GM08714 (cell line): Measurements from ENCODE around the gene SCAMP2.

ENCODE experiments used
- H3K4me3 ChIP-seq: fragments of 200-500 bp; sonication (Bioruptor generic); 2 replicates; pipeline ENCODE4 v1.5.1; 2014; ENCODE audit warnings: mild to moderate bottlenecking, low read length, inconsistent platforms
- ZNF274 ChIP-seq: IDR thresholded peaks from 2 replicates; pipeline ENCODE4 v1.6.1; 2012; ENCODE audit warnings: mild to moderate bottlenecking, low read depth, low read length

Gene SCAMP2

DNA sequence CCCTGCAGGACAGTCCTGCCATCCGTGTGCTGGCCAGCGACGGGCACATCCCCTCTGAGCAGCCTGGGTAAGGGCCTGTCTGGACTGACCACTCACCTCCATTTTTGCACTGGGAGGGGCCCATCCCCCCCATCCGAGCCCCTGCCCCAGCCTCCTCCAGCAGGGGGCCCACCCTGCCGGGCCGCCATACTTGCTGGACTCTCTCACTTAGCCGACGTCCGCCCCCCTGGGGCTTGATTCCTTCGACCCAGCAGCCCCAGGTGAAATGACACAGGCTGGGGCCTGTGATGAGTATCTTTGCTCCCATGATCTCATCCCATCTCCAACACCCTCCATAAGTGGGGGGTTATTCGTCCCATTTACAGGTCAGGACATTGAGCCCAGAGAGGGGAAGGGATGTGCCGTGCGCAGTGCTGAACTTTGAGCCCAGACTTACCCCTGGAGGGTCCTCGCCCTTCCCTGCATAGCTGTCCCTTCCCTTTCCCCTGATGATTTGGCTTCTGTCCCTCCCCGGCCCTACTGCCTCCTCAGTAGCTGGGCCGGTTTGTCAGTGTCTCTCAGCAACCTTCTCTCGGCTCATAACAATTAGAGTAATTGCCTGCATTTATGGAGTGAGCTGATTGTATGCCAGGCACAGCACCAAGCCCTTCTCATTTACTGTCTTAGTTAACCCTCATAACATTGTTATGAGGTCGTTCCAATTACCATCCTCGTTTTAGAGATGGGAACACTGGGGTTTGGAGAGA lies 56.4 kb downstream of the SCAMP2 start:
- H3K4me3 ChIP-seq, result no peak overlapping the region
- no peak for TF ChIP-seq ZNF274

DNA sequence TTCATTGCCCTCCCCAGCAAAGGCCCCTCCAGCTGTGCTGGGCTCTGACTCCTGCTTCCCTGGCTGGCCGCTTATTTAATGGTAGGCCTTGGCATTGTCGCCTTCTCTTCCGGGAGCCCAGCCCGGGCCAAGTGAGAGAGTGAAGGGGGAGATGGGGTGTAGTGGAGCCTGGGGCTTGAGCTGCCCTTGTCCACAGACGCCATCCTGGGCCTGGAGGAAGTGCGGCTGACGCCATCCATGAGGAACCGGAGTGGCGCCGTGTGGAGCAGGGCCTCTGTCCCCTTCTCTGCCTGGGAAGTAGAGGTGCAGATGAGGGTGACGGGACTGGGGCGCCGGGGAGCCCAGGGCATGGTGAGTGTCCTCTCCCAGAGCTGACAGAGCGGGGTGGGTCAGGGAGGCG lies 57.2 kb downstream of the SCAMP2 start:
- no peak for TF ChIP-seq ZNF274
- H3K4me3 ChIP-seq, result no peak overlapping the region

DNA sequence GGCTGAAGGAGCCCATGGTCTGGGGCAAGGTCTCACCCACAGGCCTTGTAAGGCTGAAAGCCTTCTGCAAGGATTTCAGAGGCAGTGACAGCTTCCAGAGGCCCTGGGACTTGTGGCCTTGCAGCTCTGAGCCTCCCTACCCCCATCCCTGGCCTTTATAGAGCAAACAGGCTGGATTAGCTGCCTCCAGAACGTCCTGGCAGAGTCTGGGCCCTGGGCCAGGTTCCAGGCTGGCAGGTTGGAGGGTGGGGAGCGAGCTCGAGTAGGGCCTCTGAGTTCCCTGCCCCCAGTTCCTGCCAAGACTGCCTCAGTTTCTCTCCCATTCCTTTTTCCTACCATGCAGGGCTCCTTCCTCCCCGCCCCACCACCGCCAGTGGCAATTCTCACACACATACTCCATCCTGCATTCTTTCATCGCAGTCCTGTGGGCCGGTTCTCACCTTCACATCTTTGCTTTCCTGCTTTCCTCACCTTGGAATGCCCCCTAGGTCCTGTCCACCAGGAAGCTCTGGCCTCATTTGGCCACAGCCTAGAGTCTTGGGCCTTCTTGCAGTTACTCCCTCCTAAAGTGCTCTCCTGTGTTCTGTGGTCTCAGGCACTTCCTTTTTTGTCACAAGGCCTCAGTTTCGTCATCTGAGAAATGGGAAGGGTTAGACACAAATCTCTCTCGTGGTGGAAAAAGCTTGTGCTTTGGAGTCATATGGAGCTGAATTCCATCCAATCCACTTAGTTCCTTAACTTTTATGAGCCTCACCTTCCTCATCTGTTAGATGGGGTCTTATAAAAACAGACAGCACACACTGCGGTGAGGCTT lies 57.8 kb downstream of the SCAMP2 start:
- no peak overlapping the region for H3K4me3 ChIP-seq
- TF ChIP-seq ZNF274, result no peak

DNA sequence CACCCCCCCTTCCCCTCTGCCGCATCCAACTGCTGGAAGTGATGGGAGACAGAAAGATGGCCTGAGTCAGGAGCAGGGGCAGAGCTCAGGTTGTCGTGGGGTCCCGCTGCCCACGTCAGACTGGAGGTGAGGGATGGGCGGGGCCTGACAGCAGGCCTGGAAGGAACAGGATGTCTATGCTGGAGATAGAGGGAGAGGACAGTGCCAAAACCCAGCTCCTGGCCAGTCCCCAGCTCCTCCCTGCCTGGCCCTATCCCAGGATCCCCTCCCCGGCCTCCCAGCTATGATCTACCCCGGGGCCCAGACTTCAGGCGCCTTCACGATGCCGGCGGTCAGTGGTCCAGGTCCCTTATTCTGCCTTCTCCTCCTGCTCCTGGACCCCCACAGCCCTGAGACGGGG lies 60.6 kb downstream of the SCAMP2 start, which contains the start of gene LMAN1L:
Gene LMAN1L, plus strand, starts transcription at position 303 of the 400 bp plus-strand sequence. Its CDS starts 20 bp downstream, at position 323.
- TF ChIP-seq ZNF274, result no peak
- no peak within 1 kb of the TSS for H3K4me3 ChIP-seq

DNA sequence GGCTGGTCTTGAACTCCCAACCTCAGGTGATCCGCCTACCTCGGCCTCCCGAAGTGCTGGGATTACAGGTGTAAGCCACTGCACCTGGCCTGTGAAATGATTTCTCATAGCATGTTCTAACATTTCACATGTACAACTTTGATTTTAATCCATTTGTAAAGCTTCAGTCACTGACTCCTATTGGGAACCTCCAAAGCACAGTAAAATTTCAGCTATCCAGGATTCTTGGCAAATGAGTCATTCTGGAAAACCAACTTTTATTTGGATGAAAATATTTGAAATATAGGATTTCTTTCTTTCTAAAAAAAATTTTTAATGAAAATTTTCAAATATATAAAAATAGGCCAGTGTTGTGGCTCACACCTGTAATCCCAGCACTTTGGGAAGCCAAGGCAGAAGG lies 63.2 kb downstream of the SCAMP2 start:
- H3K4me3 ChIP-seq, result no peak overlapping the region
- no peak for TF ChIP-seq ZNF274

DNA sequence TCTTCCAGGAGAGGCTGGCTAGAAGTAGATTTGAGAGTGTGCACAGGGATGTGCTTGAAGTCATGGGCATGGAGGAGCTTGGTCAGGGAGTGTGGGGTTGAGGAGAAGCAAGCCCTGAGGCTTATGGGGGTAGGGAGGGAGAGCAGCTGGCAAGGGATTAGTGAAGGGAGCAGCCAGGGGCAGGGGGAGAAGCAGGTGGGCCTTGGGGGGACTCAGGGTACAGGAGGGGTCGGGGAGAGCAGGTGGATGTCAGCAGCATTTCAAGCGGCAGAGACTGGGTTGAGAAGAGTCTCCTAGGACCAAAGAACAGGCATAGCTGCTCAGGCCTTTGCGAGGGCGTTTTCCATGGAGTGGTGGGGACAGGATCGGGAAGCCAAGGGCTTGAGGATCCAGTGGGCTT lies 63.9 kb downstream of the SCAMP2 start:
- no peak overlapping the region for H3K4me3 ChIP-seq
- TF ChIP-seq ZNF274, result no peak

DNA sequence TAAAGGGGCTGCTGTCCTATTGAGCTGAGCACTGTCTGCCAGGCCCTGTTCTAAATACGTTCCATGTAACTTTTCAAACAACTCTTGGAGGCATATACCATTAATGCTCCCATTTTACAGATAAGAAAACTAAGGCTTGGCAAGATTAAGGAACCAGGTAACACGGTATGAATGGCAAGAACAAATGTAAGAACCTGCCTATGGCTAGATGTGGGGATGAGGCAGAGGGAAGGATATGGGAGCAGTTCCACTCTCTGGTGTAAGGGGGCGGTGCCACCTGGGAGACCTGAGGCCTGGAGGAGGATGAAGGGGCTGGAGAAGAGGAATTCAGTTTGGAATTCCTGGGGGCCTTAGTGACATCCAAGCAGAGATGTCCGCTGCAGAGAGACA lies 64.3 kb downstream of the SCAMP2 start:
- no peak overlapping the region for H3K4me3 ChIP-seq
- no peak for TF ChIP-seq ZNF274

DNA sequence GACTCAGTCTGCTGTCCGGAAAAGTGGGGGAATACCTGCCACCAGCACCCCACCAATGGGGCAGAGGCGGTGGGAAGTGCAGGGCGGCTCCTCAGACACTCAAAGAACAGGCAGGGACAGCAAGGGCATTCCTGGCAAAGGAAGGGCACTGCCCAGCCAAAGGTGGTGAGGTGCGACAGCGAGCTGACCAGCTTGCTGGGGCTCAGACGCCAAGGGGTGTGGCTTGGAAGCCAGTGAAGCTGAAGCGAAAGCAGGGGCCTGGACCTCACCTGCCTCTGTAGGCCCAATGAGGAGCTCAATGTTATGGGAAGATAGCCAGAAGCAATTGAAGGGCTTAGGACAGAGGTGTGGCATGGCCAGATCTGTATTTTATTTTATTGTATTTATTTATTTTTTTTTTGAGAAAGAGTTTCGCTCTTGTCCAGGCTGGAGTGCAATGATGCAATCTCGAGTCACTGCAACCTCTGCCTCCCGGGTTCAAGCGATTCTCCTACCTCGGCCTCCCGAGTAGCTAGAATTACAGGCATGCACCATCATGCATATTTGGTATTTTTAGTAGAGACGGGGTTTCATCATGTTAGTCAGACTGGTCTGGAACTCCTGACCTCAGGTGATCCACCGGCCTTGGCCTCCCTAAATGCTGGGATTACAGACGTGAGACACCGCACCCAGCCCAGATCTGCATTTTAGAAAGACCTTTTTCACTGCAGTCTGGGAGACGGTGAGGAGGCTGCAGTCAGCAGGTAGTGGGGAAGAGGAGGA lies 64.9 kb downstream of the SCAMP2 start:
- TF ChIP-seq ZNF274, result no peak

DNA sequence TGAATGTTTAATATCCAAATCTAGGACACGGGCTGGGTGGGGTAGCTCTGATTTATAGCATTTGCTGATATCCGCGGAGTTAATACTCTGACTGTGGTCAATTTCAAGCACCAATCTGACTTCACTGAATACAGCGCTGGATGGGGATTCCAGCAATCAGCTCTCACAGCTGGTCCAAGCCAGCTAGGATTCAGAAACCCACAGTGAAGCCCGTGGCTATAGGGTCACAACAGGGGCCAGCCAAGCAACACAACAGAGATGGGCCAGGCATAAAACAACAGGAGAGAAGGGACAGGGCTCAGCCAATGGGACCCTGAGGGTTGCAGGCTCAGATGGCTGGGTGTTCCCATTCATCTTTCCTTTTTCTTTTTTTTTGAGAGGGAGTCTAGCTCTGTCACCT lies 65.9 kb downstream of the SCAMP2 start:
- TF ChIP-seq ZNF274, result no peak
- H3K4me3 ChIP-seq, result no peak overlapping the region

More for the DNA sequence above, 64.9 kb downstream of the SCAMP2 start:
- no peak overlapping the region for H3K4me3 ChIP-seq

DNA sequence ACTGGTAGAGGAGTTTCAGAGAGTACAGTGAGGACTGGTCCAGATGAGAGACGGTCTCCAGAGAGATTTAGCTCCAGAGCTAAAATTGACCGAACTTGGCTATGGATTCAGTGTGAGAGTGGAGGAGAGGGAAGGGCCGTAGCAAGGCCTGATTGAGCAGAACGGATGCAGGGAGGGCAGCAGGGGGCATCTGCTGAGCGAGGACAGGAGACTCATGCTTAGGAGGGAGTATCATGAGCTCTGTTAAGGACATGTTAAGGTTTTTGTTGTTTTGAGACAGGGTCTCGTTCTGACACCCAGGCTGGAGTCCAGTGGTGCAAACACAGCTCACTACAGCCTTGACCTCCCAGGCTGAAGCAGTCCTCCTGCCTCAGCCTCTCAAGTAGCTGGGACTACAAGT lies 68.2 kb downstream of the SCAMP2 start:
- TF ChIP-seq ZNF274, result no peak
- no peak overlapping the region for H3K4me3 ChIP-seq

DNA sequence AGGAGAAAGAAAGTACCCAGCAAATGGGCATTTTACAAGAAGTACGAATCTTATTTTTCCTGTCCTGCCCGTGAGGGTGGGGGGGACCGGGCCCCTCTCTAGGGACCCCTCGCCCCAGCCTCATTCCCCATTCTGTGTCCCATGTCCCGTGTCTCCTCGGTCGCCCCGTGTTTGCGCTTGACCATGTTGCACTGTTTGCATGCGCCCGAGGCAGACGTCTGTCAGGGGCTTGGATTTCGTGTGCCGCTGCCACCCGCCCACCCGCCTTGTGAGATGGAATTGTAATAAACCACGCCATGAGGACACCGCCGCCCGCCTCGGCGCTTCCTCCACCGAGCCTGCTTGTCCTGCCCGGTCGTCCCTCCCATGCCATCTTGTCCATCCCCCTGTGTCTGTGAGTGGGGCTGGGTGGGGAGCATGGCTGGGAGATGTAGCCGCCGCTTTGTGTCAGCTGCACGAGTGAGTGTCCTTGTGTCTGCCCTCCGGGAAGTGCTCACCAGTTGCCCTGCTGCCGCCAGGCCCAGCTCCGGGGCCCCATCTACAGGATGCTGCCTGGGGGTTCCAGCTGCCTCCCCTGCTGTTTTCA lies 70.2 kb downstream of the SCAMP2 start:
- TF ChIP-seq ZNF274, result no peak
- H3K4me3 ChIP-seq, result no peak overlapping the region

DNA sequence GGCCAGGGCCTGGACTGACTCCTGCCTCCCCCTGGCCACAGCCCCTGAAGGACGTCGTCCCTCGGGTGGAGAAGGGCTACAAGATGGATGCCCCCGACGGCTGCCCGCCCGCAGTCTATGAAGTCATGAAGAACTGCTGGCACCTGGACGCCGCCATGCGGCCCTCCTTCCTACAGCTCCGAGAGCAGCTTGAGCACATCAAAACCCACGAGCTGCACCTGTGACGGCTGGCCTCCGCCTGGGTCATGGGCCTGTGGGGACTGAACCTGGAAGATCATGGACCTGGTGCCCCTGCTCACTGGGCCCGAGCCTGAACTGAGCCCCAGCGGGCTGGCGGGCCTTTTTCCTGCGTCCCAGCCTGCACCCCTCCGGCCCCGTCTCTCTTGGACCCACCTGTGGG lies 70.9 kb downstream of the SCAMP2 start:
- TF ChIP-seq ZNF274, result no peak
- no peak overlapping the region for H3K4me3 ChIP-seq

DNA sequence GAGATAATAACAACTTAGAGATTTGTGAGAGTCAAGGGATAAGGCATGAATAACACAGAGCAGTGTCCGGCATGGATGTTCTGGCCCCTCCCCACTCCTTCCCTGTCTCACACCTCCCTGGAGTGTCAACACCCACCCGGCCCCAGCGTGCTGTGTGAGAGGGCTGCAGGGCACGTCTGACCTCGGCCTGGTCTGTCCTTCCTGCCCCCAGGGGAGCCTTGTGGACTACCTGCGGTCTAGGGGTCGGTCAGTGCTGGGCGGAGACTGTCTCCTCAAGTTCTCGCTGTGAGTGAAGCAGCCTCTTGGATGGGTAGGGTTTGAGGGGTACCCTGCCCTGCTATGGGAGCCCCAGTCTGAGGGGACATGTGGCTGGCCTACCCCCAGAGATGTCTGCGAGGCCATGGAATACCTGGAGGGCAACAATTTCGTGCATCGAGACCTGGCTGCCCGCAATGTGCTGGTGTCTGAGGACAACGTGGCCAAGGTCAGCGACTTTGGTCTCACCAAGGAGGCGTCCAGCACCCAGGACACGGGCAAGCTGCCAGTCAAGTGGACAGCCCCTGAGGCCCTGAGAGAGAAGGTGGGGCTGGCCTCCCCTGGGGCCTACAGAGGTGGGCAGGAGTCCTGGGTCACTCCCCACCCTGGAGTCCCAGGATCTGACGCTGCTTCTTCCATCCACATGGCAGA lies 71.7 kb downstream of the SCAMP2 start:
- no peak overlapping the region for H3K4me3 ChIP-seq
- no peak for TF ChIP-seq ZNF274
